HG03378 (cell line): ENCODE results near the gene MAN2A2.

Experiments
- ATAC-seq: cut with Tn5 transposase; IDR thresholded peaks from one replicate; pipeline ENCODE4 v1.9.1; 2021; ENCODE audit warnings: mild to moderate bottlenecking, moderate library complexity; ENCODE audit not compliant: unreplicated experiment

The MAN2A2 gene

DNA sequence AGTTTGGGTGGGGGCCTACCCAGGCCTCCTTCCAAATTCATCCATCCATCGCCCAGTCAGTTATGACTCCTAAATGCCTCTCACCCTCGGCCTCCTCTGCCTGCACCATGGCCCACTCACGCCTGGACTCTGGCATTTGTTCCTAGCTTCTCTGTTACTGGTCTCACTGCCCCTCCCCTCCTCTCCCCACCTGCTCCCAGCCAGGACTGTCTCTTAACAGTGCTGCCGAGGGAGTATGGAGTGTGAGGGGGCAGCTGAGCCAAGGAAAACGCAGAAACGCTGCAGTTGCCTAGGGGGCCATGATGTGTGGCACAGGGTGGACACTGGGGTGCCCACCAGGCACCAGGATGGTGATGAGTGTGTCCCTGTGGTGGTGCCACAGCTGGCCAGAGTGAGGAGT is 54.7 kb downstream of the MAN2A2 start:
- no peak for ATAC-seq

DNA sequence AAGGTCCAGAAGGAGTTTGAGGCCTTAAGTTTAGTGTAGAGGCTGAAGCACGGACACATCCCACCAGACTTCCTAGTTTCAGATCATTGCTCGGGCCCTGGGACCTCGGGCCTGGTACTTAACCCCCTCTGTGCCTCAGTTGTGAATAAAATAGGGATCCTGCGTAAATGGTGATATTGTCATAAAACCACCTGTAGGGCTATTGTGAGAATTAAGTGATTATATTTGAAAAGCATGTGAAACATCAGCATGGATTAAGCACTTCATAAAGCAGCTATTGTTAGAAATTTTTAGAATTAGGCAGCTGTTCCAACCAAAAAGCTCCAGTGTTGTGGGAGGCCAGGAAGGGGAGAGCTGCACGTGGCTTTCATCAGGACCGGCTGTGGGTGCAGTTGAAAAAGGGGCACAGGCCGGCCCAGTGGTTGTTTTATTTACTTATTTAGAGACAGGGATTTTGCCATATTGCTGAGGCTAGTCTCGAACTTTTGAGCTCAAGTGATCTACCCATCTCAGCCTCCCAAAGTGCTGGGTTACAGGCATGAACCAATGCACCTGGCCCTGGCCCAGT is 56.0 kb downstream of the MAN2A2 start:
- ATAC-seq, result no peak

DNA sequence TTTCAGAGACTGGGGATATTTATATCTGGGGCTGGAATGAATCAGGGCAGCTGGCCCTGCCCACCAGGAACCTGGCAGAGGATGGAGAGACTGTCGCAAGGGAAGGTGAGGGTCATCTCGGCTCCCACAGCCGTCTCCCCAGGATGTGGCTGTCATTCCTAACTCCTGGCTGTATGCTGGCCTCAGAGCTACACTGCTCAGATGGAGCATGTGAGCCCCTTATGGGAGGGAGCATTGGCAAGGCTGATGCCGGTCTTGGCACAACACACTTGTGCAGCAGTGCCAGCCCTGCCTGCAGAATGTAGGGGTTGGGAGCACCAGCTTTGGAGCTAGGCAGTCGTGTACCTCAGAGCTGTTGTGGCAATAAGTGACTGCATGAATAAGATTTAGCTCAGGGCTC is 56.8 kb downstream of the MAN2A2 start:
- no peak for ATAC-seq

DNA sequence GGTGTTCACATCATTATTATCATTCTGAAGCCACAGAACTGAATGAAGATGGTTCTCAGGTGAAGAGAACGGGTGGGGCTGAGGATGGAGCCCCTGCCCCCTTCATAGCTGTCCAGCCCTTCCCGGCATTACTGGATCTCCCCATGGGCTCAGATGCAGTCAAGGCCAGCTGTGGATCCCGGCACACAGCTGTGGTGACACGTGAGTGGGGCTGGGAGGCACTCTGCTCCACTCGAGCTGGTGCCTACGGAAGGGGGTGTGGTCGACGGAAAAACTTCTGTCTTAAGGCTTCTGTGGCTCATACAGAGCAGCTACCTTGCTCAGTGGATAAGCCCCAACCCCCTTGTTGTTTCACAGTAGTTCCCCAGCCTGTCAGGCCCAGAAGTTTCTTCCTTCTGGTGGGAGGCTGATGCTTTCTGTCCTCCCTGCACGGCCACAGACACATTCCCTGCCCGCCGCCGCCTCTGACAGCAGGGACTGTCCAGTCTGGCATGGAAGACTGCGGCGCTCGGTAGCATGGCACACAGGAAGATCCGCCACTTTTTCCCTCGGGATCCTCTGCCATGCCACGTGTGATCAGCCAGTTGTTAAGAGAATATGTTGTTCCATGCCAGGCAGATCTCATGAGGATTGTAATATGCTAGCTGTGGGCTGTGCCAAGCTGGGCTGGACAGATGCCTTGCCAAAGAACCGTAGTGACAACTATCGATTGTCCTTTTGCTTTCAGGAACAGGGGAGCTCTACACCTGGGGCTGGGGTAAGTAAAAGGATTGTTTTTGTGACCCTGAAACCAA is 57.4 kb downstream of the MAN2A2 start:
- ATAC-seq, result no peak

DNA sequence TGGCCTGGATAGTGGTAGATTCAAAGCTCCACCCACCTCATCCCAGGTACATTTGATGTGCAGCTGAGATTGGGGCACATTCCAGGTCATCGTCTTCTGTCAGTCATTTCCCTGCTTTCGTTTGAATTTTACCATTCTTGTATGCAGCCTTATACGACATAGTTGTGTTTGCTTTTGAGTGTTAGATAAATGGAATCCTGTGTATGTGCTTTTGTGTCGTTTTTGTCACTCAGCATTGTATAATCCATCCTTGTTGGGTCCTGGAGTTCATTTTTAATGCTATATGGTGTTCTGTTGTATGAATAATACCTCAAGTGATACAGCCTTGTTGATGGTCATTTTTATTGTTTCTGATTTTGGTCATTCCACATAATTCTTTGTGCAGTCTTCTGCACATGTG is 58.9 kb downstream of the MAN2A2 start:
- no peak for ATAC-seq

DNA sequence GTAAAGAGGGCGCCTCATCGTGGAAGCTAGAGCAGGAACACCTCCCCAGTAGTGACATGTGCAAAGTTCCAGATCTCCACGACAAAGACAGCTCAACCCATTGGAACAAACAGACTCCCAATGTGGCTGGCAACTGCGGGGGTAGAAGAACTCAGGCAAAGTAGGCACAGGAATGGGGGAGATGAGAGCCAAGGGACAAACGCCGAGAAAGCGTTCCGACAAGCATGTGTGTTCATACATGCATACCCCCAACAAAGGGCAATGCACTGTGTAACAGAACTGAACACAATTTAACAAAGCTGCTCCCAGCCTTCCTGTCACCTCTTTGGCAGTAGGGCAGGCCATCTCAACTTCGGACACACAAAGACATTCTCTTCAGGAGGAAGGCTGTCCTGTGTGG is 63.2 kb downstream of the MAN2A2 start:
- no peak for ATAC-seq

DNA sequence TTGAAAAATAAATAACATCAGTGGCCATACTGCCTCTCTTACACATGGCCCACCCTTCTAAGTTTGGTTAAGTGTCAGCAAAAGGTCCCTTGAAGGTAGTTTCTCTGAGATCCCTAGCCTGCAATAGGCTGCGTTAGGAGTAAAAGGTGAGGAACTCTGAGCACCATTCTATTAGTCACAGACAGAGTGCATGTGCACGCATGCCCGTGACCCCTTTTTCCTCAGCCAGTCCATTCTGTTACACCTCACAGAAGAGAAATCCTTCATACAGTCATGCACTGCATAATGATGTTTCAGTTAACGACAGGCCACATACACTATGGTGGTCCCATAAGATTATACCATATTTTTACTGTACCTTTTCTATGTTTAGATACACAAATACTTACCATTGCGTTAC is 64.1 kb downstream of the MAN2A2 start:
- ATAC-seq, result no peak

DNA sequence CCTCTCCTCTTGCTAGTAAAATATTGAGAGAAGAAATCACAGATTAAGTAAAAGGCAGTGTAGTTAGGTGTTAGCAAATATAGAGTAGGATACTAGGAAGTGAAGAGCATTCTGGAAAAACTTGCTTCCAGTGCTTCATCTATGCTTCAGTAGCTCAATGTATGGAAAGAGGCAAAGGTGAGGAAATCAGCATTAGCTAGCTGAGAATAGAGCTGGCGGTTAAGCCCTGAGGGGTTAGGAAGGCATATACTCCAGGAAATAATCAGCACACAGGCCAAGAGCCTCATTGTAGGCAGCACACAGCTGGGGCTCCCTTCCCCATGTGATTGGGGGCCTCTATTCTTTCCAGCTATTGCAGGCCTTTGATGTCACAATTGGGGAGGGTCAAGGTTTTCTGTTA is 65.3 kb downstream of the MAN2A2 start:
- ATAC-seq, result no peak

DNA sequence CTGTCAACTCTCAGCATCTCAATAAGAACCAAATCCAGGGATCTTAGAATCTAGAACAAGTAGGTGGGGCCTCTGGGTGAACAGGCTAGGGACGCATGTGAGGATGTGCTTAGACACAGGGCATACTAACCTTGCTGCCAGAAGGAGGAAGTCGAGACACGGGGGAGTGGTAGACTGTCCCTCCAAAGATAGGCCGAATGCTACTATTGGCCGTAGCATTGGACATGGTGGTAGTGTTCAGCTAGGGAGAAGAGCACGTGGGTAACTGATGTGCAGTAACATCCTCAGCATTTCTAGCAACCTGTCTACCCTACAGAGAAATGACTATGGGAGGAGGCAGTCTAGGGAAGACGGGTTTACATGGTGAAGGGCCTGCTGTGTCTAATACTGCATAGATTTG is 67.2 kb downstream of the MAN2A2 start:
- ATAC-seq, result no peak

DNA sequence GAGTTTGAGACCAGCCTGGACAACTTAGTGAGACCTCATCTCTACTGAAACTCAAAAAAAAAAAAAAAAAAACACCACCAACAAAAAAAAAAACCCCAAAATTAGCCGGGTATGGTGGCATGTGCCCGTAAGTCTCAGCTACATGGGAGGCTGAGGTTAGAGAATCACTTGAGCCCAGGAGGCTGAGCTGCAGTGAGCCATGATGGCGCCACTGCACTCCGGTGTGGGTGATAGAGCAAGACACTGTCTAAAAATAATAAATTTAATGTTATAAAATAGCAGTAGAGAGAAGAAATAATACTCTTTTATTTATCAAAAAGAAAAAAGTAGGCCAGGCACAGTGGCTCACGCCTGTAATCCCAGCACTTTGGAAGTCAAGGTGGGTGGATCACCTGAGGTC is 69.0 kb downstream of the MAN2A2 start:
- no peak for ATAC-seq
